Urothelium cell line (cell line): ENCODE data around the gene SLC26A2.
A peak's percentile ranks its signal among the peaks of the same experiment; 100 is the strongest.

ENCODE experiments used
- DNase-seq: peaks from one replicate; pipeline ENCODE4 v3.0.0; 2011; ENCODE audit warnings: low spot score, mixed read lengths
- FAIRE-seq: peaks from 2 replicates; lab custom pipeline; 2011; peaks lifted over from hg19 to GRCh38; lab: Jason Lieb, UNC

Gene SLC26A2

DNA sequence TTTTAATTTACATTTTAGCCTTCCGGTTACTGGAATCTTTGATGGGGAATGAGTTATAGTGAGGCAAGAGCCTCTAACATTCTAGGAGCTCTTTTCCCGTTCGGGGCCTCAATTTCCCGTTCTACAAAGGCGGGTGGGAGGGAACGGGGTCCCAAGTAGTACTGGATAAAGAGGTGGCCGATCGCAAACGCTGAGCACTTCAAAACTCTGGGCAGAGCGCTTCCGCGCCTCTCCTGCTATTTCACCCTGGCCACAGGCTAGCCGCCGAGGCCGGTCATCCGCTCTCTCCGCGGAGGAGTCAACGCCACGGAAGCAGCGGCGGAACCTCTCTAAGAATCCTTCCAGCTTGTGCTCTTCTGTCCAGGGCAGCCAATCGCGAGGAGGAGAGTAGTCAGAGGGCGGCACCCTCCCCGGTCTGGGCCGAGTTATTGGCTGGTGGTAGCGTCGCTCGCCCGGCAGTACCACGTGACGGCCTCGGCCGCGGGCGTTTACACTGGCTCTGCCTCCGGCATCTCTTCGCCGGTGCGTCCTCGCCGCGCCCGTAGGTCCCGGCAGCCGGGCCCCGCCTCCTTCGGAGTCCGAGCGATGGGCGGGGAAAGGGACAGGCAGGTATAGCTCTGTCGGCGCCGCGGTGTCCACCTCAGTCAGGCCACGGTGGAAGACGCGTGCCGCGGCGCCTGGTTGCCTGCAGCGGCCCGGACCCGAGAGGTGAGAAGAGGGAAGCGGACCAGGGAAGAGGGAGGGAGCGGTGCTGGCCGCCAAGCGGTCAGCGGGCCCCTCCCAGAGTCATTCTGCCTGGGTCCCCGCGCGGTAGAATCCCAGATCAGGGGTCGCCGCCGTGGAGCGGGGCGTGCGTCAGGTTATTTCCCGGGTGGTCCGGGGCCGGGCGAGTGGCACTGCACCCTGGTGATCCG is at the start of gene SLC26A2:
Gene SLC26A2, plus strand, starts transcription at position 487 of the 914 bp plus-strand sequence. CDS start 16,895 bp downstream, outside the sequence.
- peak; percentile 67 for FAIRE-seq
- DNase-seq: peak; percentile 98

DNA sequence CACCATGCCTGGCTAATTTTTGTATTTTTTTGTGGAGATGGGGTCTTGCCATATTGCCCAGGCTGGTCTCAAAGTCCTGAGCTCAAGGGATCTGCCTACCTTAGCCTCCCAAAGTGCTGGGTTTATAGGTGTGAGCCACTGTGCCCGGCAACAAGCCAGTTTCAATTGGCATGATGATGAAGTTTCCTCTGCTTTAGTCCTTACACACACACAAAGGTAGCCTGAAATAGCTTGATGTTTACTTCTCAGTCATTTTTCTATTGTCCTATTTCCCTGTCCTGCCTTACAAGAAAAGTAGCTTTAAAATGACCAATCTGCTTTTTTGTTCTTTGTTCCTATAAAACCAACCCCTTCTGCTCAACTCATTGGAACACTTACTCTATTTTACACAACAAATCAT is 49.5 kb upstream of the SLC26A2 start:
- FAIRE-seq: no peak
- no peak for DNase-seq

GRCh38 chr5:149912226-149912871 is 48.2 kb upstream of the SLC26A2 start:
- DNase-seq (no peak), FAIRE-seq (no peak)

DNA sequence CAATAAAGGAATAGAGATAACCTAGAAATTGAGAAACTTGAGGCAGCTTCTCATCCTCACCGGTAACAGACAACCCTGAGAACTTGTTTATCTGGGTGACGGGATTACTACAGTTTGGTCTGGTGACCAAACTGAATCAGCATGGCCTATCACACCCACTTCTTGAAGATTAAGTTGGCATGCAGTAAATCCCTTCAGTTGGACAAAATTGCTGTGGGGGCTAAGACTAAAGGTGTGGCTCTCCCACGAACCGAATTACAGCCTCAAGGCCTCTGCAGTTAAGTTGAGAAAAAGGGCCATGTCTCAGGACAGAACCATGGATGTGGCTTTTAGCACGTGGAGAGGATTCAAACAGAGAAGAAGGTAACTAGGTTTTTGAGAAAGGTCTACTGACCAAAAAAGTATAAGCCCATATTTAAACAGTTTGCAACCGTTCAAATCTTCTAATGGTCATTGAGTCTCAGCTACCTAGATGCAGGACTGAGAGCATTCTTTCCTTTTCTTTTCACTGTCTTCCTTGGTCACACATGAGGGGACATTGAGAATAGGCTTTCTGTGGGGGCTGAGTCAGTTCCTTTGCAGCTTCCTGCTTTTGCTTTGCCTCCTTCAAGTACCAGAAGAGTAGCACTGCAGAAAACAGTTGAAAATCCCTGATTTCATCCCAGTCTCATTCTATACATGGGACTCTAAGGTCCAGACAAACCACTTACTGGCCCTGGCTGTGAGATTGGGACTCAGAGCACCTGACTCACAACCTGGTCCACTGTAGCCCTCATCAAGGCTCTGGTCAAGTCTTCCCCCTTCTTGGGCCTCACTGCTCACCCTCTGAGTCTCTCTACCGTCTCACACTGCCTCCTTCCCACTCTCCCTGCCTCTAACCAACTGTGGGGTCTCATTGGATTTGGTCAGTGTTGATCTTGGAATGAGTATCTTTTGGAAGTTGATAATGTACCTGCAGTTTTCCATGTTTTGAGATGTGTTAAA is 46.8 kb upstream of the SLC26A2 start:
- DNase-seq: no peak
- FAIRE-seq: no peak

- no peak for FAIRE-seq
- no peak for DNase-seq
Measured at GRCh38 chr5:149915392-149916260, 44.9 kb upstream of the SLC26A2 start.

- FAIRE-seq (no peak), DNase-seq (no peak)
Measured at GRCh38 chr5:149916334-149917072, 44.1 kb upstream of the SLC26A2 start.

DNA sequence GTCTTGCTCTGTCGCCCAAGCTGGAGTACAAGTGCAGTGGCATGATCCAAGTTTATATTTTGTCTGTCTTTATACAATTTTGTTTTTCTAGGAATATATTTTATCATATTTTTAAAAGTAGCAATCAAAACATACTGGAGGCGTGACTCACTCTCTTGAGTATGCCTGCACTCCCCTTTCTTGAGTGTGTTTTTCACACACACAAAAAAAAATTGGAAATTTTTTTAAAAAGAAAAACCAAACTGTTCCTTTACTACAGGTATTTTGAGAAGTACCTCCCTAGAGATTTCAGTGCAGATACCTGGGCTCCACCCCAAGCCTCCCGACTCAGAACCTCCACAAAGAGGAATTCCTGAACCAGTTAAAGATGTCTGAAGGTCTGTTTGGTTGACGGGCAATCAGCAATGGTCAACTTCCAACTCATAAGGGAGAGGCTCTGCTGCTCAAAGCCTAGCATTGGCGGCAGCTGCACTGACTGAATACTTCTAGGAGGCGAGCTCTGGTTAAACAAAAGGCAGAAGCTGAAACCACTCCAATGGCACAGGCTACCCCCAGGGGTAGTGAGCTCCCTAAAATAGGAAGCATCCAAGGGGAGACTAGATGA is 43.4 kb upstream of the SLC26A2 start:
- no peak for DNase-seq
- no peak for FAIRE-seq

DNA sequence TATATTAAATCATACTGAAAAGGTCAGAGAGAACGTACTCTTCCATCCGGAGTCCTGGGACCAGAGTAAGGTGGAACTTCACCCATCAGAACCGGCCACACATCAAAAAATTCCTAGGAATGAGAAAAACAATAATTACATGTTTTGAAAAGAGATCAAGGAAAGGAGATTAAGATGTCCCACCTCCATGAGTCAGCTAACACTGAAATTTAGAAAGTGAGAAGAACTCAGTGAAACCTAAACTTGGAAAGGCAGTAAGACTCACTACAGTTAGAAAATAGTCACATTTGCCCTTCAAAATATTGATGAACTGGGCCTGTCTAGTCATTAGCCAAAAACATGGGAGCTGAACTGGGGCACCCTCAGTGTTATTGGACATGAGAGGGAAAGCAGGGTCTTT is 39.0 kb upstream of the SLC26A2 start:
- no peak for DNase-seq
- no peak for FAIRE-seq

GRCh38 chr5:149922950-149923349 is 37.6 kb upstream of the SLC26A2 start:
- no peak for FAIRE-seq

DNA sequence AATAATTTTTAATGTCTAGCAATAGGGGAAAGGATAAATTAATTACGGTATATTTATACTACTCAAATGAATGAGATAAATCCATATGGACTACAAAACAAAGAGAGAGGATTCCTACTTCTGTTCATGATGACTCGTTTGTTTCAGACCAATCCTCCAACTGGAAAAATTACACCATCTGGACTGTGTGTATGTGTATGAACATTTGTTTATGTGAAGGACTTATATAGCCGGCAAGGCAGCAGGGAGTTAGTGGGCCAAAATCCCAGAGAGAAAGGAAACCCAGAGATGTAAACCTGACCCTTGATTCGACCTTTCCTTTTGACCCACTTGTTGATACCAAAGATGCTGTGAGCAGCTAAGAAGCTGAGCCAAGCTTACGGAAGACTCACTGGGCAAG is 36.1 kb upstream of the SLC26A2 start:
- no peak for DNase-seq
- no peak for FAIRE-seq

More at GRCh38 chr5:149922950-149923349, 37.6 kb upstream of the SLC26A2 start:
- DNase-seq: no peak

DNA sequence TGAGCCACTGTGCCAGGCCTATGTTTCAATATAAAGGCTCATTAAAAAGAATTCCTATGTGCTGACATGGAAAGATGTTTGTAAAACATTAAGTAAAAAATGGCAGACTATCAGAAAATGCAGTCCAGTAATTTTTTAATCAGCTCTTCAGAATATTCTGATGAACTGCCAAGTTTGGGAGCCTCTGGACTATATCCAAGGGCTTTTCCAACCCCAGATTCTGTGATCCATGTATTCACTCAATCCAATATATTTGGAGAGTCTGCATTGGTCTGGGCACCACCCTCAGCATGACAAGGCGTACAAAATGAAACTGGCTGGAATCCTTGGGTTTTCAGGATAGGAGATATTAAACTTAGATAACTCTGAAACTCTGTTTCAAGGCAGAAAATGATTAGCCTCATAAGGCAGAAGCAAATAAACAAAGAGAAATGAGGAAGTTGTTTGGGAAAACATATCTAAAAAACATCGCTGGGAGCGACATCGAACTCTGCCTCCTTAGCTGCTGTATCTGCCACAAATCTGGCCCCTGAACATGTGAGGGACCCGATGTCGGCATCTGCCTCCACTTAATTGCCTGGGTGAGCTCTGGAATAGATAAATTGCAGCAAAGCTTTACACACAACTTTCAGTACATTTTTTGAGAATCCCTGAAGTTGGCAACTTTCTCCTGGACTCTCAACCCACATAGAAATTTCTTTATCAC is 30.4 kb upstream of the SLC26A2 start:
- no peak for FAIRE-seq
- DNase-seq: no peak

DNA sequence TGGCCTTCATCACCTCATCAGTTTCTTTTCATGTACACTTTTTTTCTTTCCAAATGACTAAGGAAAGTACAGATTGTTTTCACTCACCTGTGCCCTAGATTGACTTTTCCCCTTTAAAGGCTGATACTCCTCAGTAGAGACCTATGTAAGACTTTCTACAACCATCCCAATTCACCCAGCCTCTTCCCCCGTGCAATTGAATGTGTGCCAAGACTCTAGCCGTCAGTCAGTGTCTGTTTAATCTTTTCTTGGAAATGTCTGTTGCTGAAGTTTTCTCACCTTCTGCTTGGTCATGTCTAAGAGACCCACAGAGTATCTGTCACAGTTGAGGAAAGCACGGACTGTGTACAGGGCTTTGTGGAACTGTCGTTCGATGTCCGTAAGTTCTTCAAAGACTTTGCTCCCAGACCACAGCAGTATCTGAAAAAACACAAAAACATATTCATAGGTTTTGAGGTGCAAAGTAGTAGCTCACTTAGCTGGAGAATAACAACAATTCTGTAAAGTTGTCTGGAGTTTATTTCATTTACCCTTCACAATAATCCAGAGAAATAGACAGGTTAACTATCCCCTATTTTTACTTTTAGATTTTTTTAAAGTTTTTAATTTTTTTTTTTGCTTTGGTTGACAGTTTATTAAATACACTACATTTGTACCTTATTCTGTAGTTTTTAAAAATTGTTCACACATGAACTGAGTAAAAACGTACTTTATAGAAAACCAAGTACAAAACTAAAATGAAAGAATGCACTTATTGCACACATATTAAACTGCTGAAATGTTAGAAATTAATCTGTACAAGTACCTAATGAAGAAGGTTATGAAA is 29.6 kb upstream of the SLC26A2 start:
- FAIRE-seq: no peak
- no peak for DNase-seq

DNA sequence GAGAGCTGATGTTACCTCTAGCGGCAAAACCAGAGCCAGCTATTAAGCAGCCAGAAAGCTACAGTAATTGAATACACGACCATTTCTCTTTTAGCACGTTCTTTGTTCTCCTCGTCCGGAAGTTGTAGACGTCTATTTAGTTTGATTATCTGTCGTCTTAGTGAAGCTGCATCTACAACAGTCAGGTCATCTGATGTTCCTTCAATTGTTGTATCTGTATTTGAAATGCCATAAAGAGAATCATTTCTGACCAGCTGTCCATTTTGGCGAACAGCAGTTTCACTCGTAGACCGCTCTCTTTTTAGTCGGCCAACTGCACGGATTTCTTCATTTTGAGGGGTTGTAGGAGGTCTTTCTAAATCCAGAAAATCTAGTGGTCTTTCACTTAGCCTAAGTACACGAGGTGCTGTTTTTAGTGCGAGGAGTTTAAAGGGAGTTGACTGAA is 28.5 kb upstream of the SLC26A2 start:
- FAIRE-seq (no peak), DNase-seq (no peak)

GRCh38 chr5:149932445-149933350 is 27.9 kb upstream of the SLC26A2 start:
- no peak for FAIRE-seq
- DNase-seq: no peak

DNA sequence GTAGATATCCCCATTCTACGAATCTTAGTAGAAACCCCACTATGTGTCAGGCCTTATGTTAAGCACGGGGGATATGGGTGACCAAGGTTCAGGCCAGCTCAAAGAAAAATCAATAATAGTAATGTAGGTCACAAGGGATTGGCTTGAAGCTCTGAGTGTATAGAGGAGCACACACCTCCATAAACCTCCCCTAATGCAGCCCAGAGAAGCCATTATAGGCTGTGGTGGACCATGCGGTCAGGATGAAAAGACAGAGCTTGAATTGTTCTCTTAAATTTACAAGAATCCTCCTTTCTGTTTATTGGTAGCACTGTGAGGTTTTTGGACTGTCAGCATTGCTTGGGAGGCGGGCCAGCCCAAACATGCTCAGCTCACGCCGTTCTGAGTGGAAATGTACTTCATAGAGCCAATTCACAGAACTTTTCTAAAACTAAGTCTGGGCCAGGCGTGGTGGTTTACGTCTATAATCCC is 25.1 kb upstream of the SLC26A2 start:
- FAIRE-seq: no peak

GRCh38 chr5:149936044-149936699 is 24.4 kb upstream of the SLC26A2 start:
- DNase-seq (no peak), FAIRE-seq (no peak)

More for the DNA sequence above, 25.1 kb upstream of the SLC26A2 start:
- DNase-seq: no peak
